A549 treated with AZD2906 at 1 μM for 4 hours (cell line): Measurements from ENCODE around the gene CCDC92B. TPM values are rescaled to one million over a fixed set of nuclear protein-coding genes. Genes with fewer than 3 reads are reported as not detected.

Experiments used
- total RNA-seq: library from RNA; stranded (reverse); fragments of 200-300 nt; extraction: Qiagen RNA extraction; gene quantifications from 5 replicates; pipeline ENCODE4 v1.2.3, GENCODE V29; 2022

CCDC92B gene
- 0.09 to 0.24 TPM (median 0.19 TPM) in 5 replicates for total RNA-seq

GRCh38 chr17:2749058-2749783, at the start of gene CCDC92B:
Gene CCDC92B (minus strand): TSS chr17:2749652. CDS start chr17:2735145, 14,507 bp downstream.

GRCh38 chr17:2796164-2797125, 47.0 kb upstream of the CCDC92B start, which contains the start of gene RAP1GAP2:
Gene RAP1GAP2 (plus strand): TSS chr17:2796438. CDS start chr17:2796528, 90 bp downstream.

GRCh38 chr17:2711608-2712299, 37.7 kb downstream of the CCDC92B start, which contains the start of gene CLUH:
Gene CLUH (minus strand): TSS chr17:2711764. CDS start chr17:2711661, 103 bp downstream.

Other genes starting within 250 kb of the CCDC92B start
- 26.7 to 31.8 TPM (median 31.3 TPM) in 5 replicates for gene METTL16, start 237.8 kb downstream of the CCDC92B start, total RNA-seq
- gene PAFAH1B1, start 156.0 kb downstream of the CCDC92B start, total RNA-seq, result 167 to 190 TPM (median 183 TPM) in 5 replicates
- 89.5 to 125 TPM (median 110 TPM) in 5 replicates for gene CLUH, start 37.9 kb downstream of the CCDC92B start, total RNA-seq
- 25.1 to 32.1 TPM (median 30.7 TPM) in 5 replicates for gene RAP1GAP2, start 46.8 kb upstream of the CCDC92B start, total RNA-seq